ENCODE data around the gene VSTM2L.

VSTM2L gene

DNA sequence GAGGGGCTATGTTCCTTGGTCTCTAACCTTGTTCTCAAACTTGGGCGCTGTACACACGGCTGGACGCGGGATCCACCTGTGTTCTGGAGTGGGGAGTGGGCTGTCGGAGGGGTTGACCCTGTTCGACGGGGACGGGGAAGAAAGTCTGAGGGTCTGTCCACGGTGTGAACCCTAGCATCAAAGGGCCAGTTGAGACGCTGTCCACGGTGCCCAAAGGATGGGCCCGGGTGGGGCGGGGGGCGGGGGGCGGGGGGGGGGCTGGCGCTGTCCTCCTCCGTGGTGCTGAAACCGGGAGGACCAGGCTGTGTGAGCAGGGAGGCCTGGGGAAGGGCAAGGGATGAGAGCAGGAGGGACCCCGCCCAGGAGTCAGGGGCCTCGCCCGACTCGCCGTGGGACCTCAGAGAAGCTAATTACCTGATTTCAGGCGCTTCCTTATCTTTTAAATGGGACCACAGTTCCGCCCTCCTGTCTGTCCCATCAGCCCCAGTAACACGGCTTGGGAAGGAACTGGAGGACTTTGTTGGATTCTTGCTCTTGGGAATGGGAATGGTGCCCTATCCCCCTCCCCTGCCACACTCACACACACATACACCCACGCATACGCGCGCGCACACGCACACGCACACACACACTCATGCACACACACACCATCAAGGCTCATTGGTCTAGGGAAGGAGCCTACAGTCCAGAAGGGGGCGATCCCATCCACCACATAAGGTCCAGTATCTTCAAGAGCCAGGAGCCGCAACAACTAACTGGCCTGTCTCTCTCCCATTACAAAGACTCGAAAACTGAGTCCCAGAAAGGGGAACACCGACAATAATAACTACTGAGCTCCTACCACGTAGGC lies 1.0 kb upstream of the VSTM2L start:
- no peak for DNase-seq

DNA sequence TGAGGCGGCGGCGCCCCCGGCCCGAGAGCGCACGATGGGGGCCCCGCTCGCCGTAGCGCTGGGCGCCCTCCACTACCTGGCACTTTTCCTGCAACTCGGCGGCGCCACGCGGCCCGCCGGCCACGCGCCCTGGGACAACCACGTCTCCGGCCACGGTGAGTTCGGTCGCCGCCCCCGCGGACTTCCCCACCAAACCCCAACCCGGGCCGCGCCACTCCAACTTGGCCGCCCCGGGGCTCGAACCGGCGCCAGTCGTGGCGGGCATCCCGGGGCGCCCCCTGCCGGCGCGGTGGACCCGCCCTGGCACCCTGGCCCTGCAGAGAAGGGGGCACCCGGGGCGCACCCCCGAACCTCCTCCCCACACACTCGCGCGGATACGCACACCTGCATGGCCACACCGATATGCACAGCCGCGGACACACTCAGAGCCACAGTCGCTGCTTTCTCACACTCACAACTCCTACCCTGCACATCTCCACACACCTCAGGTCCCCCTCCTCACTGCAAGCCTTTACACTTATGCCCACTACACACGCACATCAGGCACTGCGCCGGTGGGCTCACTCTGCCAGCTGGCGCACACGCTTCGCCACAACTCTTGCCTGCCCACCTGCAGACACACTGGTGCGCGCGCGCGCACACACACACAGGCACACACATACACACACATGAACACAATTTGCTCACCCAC lies 535 bp downstream of the VSTM2L start:
- no peak for DNase-seq

DNA sequence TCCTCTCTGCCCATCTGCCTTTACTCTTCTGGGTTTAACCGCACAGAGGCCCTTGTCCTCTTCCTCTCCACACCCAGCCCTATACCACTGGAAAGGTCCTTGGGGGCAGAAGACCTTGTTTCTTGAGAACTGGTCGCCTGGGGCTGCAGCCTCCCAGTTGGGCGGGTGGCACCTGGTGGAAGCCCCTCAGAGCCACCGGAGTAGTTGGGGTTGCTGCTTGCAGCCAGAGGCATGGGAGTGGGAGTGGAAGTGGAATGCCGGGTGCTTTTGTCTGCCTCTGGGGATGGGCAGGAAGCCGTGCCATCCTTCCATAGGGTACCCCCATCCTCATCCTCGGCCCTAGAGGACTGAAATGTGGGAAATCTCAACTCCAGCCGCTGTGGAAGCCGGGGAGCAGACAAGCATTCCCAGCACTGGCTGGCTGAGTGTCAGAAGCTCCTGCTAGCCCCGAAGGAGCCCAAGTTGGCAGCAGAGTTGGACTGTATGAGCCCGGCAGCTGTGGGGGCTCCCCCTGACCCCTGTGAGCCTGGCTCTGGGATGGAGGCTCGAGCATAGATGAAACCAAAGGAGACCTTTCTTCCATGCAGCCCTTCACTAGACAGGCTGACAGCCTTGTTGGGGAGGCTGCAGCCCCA lies 1.2 kb downstream of the VSTM2L start:
- no peak for DNase-seq

DNA sequence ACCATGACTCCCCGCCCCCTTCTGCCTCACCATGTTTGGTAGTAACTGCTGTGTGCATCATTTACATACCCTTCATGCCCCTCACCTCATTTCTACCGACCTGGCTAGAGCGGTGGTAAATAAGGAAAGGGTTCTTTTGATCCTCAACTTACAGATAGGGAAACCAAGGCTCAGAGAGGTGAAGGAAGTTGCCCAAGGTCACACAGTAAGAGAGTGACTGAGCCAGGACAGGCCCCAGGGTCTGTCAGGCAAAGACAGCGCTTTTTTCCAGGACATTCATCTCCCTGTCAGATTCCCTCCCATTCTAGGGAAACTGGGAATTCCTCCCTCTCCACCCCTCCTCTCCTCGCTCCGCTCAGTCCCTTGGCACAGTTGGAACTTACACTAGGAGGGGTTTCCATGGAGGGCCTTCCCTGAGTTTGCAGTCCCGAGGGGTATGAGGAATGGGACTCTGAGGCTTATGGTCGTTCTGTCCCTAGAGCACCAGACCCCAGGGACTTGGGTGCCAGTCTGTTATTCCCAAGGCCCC lies 2.0 kb downstream of the VSTM2L start:
- no peak for DNase-seq

DNA sequence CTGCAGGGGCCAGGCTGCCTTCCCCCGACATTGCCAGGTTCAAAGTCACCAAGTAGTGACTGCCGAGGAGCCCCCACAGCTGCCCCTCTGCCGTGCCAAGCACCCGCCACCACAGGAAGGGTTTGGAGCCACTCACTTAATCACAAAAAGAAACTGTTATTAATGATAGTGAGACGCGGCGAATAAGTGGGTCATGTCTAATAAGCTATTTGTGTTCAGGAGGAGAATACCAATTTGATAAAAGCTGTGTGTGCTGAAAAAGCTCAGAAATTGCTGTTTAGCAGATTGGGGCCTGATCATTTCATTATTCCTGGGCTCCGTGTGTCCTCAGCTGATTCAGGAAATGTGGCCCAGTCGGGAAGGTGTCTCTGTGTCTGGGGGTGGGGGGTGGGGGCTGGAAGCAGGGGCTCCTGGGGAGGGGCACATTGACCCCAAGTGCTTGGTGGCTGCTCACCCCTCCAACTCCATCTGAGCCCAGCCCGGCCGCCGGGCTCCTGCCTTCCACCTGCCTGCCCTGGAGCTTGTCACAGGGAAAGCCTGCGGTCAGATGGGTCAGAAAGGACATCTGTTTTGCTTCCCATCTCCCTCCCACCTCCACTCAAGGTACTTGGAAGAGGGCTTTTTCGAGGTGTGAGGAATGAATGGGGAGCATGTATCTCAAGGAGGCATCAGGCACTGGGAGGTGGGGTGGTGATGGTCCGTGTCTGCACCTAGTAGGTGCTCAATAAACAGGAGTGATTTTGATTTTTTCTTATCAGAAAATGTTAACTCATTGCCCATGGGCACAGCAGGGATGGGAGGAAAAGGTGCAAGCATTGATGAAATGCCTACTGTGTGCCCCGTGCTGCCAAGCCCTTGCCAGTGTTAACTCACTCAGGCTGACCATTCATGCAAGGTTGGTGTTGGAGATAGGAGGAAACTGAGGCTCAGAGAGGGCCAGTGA lies 3.0 kb downstream of the VSTM2L start:
- DNase-seq: no peak

DNA sequence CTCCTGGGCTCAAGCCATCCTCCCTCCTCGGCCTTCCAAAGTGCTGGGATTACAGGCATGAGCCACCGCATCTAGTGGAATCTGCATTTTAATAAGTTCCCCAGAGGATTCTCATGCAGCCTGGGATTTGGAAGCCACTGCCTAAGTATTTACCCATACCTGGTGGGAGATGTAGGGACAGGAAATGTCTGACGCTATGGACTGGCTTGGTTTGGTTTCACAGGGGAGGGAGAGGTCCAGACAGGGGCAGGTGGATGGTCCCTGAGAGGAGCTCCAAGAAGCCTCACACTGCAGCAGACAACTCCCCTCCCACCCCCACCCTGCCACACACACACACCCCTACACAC lies 4.4 kb downstream of the VSTM2L start:
- DNase-seq: no peak

DNA sequence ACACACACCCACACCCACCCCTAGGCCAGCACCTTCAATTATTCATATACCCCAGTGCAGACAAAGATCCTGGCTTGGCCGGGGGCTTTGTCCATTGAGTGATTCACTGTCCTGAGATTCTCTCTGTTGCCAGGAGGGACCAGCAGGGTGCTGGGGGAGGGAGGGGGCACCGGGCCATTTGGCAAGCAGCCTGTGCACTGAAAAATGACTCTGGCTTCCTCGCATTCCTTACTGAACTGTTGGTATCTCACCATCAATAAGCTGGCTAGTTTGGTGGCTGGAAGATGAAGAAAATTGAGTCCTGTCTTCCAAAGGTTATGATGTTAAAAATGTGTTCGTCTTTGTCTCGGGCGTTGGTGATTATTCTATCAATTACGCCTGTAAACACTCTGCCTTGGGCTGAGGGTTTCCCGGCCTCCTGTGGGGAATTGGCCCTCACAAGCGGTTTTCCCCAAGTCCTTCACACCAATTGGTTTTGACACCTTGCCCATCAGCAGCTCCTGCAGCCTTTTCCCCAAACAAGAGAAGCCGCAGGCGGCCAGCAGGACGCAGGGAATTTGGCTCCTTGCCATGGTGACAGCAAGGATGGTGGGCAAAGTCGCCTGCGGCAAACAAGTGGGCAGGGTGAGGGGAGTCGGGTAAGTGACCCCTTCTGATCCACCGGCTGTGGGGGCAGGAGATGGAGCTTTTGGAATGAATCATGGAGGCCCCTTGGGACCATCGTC lies 4.9 kb downstream of the VSTM2L start:
- peak; percentile 49 for DNase-seq

DNA sequence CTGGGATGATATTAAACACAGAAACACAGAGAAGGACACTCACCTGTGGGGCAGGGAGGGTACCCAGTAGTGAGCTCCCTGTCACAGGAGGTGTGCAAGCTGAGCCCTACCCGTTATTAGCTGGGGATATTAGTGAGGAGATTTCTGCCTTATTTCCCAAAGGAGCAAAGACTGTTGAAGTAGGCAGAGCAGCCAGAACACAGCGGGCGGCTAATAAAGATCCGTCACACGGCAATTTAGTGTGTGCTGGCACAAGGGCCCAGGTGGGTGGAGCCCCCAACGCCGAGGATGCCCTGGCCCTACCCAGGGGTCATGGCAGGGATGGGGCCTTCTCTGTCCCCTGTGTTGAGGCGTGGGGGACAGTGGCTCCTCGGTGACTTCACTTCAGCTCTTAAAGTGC lies 8.3 kb downstream of the VSTM2L start:
- DNase-seq: no peak

DNA sequence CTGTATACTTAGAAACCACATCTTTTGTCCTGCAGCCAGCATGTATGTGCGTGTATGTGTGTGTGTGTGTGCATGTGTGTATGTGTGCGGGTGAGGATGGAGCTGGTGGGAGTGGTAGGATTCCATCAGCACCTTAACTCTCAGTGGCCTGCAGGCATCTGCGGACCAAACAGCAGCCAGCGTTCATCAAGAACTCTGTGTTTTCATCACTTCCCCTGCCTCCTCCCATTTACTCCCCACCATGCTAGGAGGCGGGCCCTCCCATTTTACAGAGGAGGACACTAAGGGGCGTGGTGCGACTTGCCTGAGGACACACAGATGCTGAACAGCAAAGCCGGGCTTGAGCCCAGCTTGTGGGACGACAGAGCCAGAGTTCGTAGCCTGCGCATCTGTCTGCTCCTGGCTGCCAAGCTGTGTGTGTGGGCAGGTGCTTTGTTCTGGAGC lies 8.9 kb downstream of the VSTM2L start:
- peak; percentile 21 for DNase-seq

DNA sequence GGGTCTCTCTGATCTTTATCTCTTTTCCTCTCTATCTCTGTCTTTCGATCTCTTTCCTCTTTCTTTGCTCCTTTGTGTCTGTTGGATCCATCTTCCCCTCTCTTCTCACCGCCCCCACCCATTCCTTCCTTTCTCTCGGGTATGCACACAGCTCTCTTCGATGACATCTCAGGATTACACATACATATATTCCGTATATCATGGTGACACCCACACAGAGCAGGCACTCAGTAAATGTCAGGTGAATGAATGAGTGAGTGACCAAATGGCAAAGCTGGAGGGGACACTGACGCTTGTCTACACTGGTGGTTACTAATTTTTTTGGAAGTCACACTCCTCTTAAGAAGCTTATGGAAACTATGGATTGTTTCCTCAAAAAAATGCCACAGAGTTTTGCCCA lies 9.9 kb downstream of the VSTM2L start:
- DNase-seq: no peak

DNA sequence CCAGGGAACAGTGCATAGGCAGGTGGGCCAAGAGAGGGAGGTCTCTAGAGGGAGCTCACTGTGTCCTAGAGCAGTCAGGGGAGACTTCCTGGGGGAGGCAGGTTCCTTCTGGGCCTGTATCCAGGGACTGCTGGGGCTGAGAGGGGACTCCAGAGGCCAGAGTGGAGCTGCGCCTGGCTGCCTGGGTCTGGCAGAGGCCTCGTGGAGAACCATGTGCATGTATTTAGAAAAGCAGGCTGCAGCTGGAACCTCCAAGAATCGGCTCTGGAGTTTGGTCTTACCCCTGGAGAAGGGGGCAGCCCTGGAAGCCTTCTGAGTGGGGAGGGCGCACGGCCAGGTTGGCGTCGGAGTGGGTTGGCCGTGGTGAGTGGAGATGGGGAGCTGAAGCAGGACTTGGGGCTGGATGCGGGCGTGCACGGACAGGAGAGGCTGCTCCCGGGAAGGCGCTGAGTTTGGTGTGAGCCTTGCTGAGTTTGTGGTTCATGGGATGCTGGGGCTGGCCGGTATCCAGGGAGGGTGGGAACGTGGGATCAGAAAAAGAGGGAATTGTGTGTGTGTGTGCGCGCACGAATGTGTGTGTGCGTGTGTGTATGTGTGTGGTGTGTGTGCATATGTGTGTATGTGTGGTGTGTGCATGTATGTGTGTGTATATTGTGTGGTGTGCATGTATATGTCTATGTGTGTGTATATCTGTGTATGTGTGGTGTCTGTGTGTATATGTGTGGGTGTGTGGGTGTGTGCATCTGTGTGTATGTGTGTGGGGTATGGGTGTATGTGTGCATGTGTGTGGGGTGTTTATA lies 10.8 kb downstream of the VSTM2L start:
- no peak for DNase-seq

DNA sequence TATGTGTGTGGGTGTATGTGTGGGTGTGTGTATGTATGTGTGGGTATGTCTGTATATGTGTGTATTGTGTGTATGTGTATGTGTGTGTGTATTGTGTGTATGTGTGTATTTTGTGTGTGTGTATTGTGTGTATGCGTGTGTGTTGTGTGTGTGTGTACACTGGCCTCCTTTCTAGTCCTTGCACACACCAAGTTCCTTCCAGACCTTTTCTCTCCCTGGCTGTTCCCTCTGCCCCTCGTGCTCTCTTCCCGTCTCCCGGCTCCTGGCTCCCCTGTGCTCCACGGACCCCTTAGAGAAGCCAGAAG lies 11.4 kb downstream of the VSTM2L start:
- DNase-seq: no peak

DNA sequence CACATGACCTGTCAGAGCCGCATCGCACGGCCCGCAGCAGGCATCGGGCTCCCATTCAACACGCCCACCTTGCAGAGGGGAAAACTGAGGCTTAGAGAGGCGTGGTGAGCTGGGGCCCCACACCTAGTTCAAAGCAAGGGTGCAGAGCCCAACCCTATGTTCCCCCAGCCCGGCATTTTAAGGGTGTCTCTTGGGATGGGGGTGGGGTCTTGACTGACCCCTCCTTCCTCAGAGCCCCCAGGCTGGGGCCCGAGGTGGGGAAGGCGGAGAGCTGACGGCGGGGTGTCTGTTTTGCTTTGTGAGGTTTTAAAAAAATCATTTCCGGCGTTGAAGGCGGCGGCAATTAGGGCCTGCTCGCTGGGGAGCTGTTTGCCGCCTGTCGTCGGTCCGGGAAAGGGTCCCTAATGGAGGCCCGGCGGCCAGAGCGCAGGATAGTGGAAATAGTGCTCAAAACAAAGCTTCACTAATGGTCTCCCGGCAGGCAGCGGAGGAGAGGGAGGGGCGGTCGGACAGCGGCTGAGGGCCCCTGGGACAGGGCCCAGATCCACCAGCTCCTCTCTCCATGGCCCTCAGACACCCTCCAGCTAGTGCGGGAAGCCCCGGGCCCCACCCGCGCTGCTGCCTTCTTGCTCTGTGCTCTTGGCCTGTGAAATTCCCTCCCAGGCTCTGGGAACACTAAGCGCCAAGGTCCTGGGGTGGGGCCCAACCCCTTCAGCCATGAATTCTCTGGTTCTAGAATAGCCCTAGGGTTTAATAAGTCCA lies 11.9 kb downstream of the VSTM2L start:
- no peak for DNase-seq

DNA sequence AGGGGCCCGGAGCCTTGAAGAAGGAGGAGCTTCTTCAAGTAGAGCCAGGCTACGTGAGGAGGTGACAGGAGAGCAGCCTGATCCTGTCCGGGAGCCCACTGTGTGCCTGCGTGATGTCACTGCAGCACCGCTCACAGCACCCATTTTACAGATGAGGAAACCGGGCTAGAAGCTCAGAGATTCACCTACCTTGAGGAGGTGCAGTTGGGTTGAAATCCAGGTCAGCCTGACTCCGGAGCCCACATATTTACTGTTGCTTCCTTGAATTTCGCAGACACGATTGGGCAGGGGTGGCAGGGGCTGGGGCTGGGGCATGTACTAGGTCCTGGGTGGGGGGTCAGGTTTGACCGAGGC lies 12.5 kb downstream of the VSTM2L start:
- DNase-seq: no peak

DNA sequence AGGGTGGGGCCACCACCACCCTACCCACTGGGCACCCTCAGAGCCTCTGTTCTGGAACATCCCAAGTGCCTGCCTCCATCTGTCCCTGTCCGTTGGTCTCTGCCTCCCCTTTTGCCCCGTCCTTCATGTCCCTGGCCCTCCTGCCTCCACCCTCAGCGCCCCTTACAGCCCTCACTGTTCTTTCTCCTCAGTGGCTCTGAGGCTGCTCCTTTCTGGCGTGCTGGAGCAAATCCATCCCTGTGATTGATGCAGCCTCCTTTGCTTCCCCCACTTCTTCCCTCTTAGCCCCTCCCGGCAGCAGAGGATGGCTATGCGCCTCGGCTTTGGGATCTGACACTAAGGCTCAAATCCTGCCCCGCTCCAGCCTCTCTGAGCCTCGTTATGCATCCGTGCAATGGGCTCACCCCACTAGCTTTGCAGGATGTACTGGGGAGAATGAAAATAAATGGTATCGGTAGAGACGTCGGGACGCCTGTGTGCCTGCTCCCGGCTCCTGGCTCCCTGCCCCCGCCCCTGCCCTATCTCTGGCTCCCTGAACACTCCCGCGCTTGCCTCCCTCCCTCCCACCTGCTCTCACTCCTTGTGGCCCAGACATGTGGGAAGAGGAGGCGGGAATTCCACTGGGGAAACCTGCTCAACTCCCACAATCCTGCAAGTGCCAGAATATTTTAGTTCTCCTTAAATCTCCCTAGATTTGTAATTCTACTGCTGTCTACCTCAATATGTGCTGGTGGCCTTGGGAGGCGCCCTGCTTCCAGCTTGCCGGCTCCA lies 13.1 kb downstream of the VSTM2L start:
- no peak for DNase-seq

DNA sequence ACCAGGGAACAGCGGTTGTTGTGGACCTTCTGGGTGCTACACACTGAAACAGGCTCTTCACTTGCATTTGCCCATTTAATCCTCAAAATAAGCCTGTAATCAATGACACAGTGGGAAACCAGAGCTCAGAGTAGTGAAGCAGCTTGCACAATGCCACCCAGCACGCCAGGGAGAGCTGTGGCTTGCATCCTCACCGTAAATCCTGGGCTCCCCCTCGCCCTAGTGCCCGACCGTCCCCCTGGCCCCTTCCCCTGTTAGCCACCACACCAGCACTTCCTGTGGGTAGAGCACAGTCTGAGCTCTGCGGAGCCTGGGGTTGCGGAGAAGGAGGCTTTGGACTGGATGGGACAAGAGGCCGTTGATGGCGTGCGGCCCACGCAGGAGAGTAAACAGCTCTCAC lies 14.5 kb downstream of the VSTM2L start:
- no peak for DNase-seq

DNA sequence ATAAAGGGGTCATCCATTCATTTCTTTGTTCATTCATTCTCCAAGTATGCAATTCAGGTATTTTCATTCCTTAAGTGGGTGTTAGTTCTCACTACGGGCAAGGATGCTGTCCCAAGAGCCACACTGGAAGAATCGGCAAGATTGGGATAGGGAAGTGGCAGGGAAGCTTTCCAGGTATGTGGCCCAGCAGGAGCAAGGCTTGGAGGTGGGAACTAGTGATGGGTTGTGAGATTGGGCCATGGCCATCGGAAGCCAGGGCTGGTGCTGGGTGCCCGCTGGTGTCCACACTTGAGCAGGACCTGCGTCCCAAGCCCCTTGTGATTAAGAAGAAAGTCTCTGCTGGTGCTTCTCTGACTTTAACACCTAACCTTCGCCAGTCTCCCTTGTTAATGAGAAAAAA lies 15.1 kb downstream of the VSTM2L start:
- no peak for DNase-seq

DNA sequence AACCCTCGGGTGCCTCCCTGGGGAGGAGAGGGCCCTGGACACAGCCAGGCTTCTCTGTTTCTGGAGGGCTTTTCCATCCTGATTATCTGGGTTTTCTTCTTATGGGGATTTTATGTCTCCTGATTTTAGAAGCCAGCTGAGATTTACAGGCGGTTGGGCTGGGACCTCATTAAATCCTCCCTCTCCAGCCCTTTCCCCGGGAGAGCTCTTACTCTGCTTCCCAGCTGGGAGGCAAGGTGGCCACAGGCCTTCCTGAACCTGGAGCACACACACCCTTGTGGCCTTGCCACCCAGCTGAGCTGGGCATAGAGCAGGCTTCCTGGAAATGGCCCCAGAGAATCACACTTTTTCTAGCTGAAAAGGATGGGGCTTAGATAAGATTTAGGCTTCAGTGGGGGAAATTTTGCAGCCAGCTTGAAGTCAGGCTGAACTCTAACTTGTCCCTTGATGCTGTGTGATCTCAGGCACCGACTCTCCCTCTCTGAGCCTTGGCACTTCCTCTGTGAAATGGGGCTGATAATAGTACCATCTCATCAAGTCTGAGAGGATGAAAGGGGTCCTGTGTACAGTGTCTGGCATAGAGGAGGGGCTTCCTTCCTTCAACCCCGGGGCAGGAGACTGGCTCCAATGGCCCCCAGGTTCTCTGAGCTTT lies 16.6 kb downstream of the VSTM2L start:
- no peak for DNase-seq

DNA sequence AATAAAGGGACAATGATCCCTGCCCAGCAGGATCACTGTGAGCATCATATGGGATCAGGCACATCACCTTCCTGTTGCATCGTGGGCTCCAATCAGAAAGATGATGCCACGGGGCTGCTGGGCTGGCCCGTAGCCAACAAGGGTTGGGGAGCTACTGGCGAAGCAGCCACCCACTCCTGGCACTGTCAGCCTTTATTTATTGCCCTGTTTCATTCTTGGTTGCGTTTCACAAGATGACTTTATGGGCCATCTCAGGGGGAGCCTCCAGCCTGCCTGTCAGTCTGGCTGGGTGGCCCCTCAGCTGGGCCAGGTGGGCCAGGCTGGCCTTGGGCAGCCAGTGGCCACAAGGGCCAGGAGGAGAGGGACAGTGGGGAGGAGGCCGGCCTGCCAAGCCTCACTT lies 17.3 kb downstream of the VSTM2L start:
- DNase-seq: peak; percentile 36

Data from NCI-H1105 (cell line).